Fibroblast of mammary gland (primary cell): ENCODE data around the gene TMX2.

Source experiments
- DNase-seq: peaks from one replicate; pipeline ENCODE4 v3.0.0-alpha.2; 2010; ENCODE audit warnings: low read depth
- H3K4me3 ChIP-seq: 2 replicates; pipeline ENCODE4 v1.5.1; 2011; ENCODE audit warnings: low read depth, mild to moderate bottlenecking, low read length, moderate library complexity; ENCODE audit not compliant: control insufficient read depth
- TF ChIP-seq, protein P1 (sequence below): conservative IDR thresholded peaks from 2 replicates; pipeline ENCODE4 v1.5.1; 2011; ENCODE audit warnings: low read depth, low read length, inconsistent platforms; ENCODE audit not compliant: control insufficient read depth, insufficient read depth

The TMX2 gene

DNA sequence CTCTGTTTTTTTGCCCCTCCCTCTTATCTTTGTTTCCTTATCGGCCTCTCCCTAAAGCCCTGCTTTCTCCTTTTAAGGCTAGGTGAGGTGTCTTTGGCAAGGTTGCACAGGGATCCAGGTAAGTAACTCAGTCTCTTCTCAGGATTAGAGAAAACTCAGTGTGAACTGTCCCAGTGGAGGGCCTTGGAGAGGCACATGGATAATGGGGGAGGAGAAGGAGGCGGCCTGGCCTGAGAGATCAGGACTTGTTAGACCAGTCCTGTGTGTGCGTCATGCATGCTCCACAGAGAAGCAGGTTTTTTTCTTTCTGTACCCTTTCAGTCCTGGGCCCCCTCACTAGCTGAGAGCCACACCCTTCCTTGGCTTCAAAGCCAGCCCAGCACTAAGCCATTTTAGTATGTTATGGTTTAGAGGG is 69.1 kb downstream of the TMX2 start:
- peak; percentile 45 for DNase-seq
- TF ChIP-seq, protein P1, sequence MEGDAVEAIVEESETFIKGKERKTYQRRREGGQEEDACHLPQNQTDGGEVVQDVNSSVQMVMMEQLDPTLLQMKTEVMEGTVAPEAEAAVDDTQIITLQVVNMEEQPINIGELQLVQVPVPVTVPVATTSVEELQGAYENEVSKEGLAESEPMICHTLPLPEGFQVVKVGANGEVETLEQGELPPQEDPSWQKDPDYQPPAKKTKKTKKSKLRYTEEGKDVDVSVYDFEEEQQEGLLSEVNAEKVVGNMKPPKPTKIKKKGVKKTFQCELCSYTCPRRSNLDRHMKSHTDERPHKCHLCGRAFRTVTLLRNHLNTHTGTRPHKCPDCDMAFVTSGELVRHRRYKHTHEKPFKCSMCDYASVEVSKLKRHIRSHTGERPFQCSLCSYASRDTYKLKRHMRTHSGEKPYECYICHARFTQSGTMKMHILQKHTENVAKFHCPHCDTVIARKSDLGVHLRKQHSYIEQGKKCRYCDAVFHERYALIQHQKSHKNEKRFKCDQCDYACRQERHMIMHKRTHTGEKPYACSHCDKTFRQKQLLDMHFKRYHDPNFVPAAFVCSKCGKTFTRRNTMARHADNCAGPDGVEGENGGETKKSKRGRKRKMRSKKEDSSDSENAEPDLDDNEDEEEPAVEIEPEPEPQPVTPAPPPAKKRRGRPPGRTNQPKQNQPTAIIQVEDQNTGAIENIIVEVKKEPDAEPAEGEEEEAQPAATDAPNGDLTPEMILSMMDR, result no peak
- no peak overlapping the region for H3K4me3 ChIP-seq

DNA sequence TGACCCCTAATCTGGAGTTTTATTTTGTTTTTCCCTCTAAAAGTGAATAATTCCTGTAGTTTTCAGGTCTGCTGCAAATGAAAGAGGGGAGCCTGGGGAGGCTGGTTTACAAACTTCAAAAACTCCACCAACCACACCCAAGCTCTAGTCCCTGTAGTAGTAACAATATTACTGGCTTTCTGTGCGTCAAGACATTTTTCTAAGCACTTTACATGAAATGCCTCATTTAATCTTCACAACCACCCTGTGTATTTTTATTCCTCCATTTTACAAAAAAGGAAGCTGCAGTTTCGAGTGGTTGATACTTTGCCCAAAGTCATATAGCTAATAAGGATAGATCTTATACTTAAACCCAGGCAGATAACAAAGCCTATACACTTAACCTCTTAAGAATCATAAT is 72.7 kb downstream of the TMX2 start:
- DNase-seq, result no peak
- no peak overlapping the region for H3K4me3 ChIP-seq
- TF ChIP-seq, protein P1, result no peak

DNA sequence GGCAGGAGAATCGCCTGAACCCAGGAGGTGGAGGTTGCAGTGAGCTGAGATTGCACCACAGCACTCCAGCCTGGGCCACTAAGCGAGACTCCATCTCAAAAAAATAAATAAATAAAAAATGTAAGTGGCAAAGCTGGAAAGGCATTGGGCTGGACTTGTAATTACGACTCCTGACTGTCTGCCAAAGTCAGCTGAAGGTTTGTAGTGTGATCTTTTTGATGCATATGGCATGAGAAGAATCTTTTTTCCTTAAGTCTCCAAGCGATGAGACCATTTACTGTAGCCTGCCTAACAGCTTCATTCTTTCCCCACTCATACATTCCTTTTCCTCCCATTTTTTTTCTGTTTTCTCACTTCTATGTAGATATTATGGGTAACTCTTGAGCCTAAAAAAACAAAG is 74.0 kb downstream of the TMX2 start:
- no peak for DNase-seq
- TF ChIP-seq, protein P1, result no peak
- H3K4me3 ChIP-seq, result no peak overlapping the region

DNA sequence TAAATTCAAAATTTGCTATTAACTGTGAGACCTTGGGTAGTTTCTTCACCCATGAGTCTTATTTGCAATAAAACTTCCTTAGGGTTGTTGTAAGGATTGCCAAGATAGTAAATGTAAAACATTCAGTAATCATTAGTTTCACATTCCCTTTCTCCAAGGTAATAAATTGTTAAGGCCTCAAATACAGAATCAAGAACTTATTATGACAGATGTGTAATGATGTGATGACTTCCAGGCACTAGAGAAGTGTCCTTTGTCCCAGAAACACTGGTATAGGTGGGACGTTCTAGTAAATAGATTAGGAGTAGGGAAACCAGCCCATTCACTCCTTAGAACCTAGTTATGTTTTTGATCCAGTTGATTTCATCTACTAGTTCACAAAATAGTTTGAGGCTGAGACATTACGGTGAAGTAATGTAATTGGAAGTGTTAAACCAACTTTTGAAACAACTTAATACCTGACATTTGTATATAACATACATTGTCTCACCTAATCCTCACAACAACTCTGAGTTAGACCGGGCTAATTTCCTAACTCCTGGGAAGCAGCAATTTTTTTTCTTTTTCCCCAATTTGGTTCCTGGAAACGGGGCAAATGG is 74.7 kb downstream of the TMX2 start:
- no peak overlapping the region for H3K4me3 ChIP-seq
- no peak for DNase-seq
- TF ChIP-seq, protein P1, result no peak

DNA sequence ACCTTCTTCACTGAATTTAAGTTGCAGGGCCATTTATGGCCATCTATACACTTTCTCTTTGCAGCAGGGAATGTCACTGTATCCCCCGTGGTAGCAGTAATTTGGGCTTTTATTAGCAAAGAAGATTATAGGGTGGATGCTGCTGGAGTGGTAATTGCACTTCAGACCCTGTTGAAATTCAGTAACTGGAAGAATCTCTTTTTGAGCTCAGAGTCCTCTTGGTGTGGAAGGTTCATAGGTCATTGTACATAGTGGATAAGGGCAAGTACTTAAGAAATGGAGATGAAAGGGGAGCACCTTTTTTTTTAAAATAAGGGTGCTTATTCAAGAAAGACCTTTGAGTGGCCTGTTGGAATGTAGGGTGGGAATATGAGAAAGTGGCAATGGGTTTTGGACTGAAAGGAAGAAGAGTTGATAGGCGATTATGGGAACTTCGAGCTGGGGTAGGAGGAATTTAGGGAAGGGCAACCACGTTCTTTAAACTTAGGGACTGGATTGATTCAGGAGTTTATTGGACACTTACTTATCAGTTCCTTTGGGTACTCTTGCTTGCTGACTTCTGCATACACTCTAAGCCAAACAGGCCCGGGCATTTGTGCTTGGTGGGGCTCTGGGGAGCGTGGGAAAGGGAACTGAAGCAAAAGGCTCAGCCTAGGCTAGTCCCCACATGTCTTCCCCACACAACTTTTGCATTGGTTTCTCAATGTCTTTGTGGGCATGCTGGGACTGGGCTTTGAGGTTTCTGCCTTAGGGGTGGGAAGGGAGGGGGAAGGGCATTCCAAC is 75.7 kb downstream of the TMX2 start:
- no peak for DNase-seq
- no peak overlapping the region for H3K4me3 ChIP-seq

DNA sequence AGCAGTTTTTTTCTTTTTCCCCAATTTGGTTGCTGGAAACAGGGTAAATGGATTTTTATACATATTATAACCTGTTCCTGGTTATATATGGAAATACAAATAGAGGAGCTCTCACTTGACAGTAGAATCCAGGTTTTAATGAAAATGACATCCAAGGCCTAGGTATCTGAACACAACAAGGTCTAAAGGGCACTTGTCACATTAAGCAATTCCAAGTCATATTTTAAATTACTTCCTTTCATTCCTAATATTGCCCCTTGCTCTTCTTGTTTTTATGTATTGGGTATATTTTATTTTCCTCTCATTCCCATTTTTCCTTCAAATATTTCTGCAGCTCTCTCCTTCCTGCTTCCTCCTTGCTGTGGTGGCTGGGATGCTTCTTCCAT is 76.3 kb downstream of the TMX2 start:
- TF ChIP-seq, protein P1, result no peak
- H3K4me3 ChIP-seq, result no peak overlapping the region
- DNase-seq, result no peak

More for the DNA sequence above, 75.7 kb downstream of the TMX2 start:
- TF ChIP-seq, protein P1, result no peak
